HFF-Myc (cell line): Measurements from ENCODE around the gene PSD2.

ENCODE experiments used
- DNase-seq: peaks from one replicate; pipeline ENCODE4 v3.0.0-alpha.2; 2011; ENCODE audit warnings: low read depth; ENCODE audit errors: extremely low read depth
- H3K4me3 ChIP-seq: replicated peaks from 2 replicates; pipeline ENCODE4 v1.5.1; 2011; ENCODE audit warnings: low read depth, mild to moderate bottlenecking, control low read depth, low read length
- CTCF ChIP-seq: IDR thresholded peaks from 2 replicates; pipeline ENCODE4 v1.5.1; 2012; ENCODE audit warnings: mild to moderate bottlenecking, low read depth, low read length, control low read depth; ENCODE audit errors: missing control alignments

PSD2 gene

GRCh38 chr5:139812836-139813805 is 17.5 kb downstream of the PSD2 start:
- H3K4me3 ChIP-seq = no peak overlapping the region
- DNase-seq = no peak
- no peak for TF ChIP-seq CTCF

DNA sequence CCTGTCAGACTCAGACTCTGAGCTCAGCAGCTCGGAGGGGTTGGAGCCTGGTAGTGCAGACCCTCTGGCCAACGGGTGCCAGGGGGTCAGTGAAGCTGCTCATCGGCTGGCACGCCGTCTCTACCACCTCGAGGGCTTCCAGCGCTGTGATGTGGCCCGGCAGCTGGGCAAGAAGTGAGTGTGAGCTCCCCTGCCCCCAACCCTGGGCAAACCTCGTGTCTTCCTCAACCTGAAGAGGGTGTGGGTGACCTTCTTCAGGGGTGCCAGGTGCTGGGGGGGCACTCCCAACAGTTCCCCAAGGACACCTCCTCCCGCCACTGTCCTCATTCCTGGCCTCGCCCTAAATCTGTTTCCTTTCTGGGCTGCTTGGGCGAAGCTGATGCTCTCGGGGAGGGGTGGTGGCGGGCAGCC is 18.6 kb downstream of the PSD2 start:
- TF ChIP-seq CTCF = no peak
- H3K4me3 ChIP-seq = no peak overlapping the region
- no peak for DNase-seq

GRCh38 chr5:139814704-139815280 is 19.2 kb downstream of the PSD2 start:
- DNase-seq = no peak
- no peak overlapping the region for H3K4me3 ChIP-seq
- no peak for TF ChIP-seq CTCF

- TF ChIP-seq CTCF = no peak
- H3K4me3 ChIP-seq = no peak overlapping the region
- no peak for DNase-seq
Measured at GRCh38 chr5:139816566-139816965, 21.0 kb downstream of the PSD2 start.

DNA sequence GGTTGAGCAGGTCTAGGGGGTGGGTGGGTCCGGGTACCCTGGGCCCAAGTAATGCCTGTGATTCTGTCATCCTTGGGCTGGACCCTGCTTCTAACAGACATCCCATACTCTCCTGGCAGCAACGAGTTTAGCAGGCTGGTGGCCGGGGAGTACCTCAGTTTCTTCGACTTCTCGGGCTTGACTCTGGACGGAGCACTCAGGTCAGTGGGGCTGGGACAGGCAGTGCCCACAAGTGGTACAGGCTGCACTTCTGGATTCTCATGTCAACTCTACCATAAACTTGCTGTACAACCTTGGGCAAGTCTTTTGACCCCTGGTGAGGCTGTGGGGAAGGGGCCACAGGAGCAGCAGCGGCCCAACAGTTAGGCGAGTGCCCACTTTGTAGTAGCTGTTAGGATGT is 21.8 kb downstream of the PSD2 start:
- no peak overlapping the region for H3K4me3 ChIP-seq
- no peak for DNase-seq
- no peak for TF ChIP-seq CTCF

- H3K4me3 ChIP-seq = no peak overlapping the region
- TF ChIP-seq CTCF = no peak
- DNase-seq = no peak
Measured at GRCh38 chr5:139817970-139818369, 22.4 kb downstream of the PSD2 start.

DNA sequence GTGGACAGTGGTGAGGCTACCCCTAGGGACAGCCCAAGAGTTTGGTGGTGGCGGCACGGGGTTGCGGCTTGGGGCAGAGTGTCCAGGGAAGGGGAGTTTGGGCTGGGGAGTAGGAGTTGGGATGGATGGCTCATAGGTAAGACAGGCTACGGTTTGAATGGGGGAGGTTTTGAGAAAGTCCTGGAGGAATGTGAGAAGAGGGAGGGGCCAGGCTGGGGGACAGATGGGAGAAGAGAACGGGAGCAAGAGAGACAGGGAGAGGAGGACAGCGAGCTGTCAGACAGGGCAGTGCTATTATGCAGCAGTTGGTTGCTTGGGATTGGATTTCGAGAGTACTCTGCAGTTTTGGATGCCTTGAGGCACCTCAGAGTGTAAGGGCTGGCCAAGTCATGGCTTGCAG is 24.5 kb downstream of the PSD2 start:
- no peak for DNase-seq
- TF ChIP-seq CTCF = no peak
- no peak overlapping the region for H3K4me3 ChIP-seq
